Vagina (tissue), 2 donors: Measurements from ENCODE around the gene PTGES.

Experiments
- CTCF ChIP-seq, 3 experiments: fragments of 450-650 bp in 2 of 3; fragments of 200-600 bp in 1 of 3; sonication (generic) in 1 of 3; IDR thresholded peaks; one replicate each; pipeline ENCODE4 v1.5.1; 2017 to 2019; ENCODE audit warnings: antibody characterized with exemption in 3 of 3, mild to moderate bottlenecking in 2 of 3, moderate library complexity in 2 of 3
- POLR2A ChIP-seq, 2 donors: fragments of 450-650 bp; IDR thresholded peaks; one replicate each; pipeline ENCODE4 v1.6.1; 2017; ENCODE audit warnings: antibody characterized with exemption in 2 of 2, mild to moderate bottlenecking in 2 of 2, moderate library complexity in 2 of 2
- POLR2AphosphoS5 ChIP-seq, 2 donors: sonication (generic); formaldehyde crosslinking; IDR thresholded peaks; one replicate each; pipeline ENCODE4 v1.9.0; 2017; ENCODE audit warnings: antibody characterized with exemption in 2 of 2, mild to moderate bottlenecking in 2 of 2, low read depth in 1 of 2; ENCODE audit not compliant: insufficient read depth in 1 of 2

- TF ChIP-seq CTCF (IDR thresholded peaks at IDR 0.05) (no peak), POLR2AphosphoS5 (IDR thresholded peaks at IDR 0.05; ENCODE audit: insufficient read depth in 1 of 2, low read depth in 1 of 2) (no peak), POLR2A (IDR thresholded peaks at IDR 0.05) (no peak)
Measured at GRCh38 chr9:129694243-129694646, 58.6 kb downstream of the PTGES start.
